Activated CD4-positive, alpha-beta T cell treated with anti-CD3 and anti-CD28 coated beads, Interleukin-2, Interleukin-4, amounts not matched to agents 100 ng/mL and 50 ng/mL, durations not matched to agents 16 hours and 8 hours (primary cell): ENCODE measurements around the gene UBAP1L.
"Not testable (repeated sequence)": the region's sequence is repeated elsewhere in the genome, so short reads cannot be mapped to it uniquely, and the experiment has no call there.

Experiments used
- DNase-seq: peaks from one replicate; pipeline ENCODE4 v3.0.0-alpha.2; 2020; ENCODE audit warnings: low spot score

The UBAP1L gene

DNA sequence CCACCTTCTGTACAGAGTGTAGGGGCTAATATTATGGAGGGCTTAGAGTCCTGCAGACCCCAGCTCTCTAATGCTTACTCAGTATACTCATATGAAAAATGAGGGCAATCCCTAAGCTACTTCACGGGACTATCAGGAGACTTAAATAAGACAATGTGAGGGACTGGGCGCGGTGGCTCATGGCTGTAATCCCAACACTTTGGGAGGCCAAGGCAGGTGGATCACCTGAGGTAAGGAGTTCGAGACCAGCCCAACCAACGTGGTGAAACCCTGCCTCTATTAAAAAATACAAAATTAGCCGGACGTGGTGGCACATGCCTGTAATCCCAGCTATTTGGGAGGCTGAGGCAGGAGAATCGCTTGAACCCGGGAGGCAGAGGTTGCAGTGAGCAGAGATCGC lies 15.2 kb downstream of the UBAP1L start:
- not testable (repeated sequence) for DNase-seq

DNA sequence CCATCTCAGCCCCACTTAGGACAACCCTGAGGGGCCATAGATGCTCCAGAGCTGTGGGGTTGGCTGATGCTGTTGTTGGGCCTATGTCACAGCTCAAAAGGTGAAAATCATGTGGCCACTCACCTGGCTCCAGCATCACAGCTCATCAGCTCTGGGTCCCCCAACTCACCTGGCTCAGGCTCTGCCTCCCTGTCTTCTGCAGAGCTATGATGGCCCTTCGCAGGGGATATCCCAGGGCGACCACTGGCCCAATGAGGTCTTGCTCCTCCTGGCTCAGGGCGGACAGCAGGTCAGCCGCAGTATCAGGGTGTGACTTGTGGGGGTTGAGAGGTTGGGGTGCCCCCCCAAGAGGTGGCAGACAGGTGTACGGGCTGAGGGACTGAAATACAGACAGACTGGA lies 15.7 kb downstream of the UBAP1L start:
- DNase-seq, result no peak

DNA sequence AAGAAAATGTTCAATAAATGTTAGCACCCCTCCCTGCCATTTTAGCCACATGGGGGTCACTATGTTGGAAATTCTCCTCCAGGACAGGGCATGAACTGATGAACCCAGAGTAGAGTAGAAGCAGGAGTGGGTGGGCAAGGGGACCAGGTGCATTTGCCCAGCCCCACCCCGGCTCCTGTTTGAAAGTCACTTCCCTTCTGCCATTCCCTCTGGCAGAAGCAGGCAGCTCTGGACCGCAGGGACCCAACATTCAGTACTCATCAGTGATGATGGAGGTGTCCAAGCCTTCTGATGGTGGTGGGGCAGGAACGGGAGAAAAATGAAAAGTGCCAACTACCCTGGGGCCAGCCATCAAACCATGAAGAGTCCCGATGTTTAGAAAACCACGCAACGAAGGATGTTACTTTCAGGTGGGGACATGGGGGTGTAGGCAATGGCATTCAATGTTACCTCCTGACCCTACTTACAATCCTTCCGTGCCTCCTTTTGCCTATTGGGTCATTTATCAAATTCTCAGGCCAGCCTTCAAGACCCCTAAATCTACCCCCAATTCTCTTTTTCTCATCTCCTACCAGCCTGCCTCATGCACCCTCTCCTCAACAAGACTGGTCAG lies 17.2 kb downstream of the UBAP1L start:
- DNase-seq, result no peak

GRCh38 chr15:65096481-65097385 lies 18.3 kb downstream of the UBAP1L start:
- no peak for DNase-seq

DNA sequence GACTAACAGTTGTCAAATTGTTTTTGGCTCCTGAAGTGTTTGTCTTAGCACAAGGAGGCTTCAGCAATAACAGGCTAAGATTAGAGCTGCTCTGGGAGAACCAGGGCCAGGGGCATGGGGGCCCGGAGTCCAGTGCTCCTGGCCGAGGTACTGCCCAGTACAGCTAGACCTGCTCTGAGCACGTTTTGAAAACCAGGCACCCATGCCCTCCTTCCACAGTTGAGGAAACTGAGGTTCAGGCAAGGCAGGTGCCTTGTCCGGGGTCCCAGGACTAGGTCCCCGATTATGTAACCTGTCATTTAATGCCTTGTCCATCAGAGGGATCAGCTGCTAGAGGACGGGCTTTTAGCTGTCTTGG lies 19.3 kb downstream of the UBAP1L start:
- no peak for DNase-seq

DNA sequence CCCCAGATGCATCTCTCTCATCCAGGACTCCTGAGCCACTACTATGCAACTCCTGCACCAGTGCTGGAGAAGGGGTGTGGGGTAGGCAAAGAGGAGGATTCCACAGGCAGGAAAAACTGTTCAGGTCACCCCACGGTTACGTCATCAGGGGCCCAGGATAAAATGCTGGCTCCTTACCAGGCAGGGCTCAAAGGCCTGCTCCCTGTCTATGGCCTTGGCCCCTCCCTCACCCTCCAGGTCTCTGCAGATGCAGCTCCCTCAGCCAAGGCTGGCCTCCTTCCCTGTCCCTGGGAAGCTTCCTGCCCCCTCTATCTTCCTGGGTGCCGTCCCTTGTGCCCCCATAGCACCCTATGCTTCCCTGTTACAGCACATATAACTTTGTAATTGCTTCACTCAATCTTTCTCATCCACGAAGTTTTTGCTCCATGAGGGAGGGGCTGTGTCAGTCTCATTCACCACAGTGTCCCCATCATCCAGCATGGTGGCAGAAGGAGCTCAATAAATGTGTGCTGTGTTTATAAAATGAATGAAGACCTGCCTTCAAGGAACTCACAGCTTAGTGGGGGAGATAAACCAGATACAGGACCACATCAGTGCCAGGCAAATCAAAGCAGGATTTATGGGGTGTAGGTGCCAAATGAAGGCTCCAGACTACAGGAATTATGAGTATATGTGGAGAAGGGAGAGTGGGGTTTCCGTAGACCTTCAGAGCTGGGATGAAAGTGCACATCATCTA lies 19.8 kb downstream of the UBAP1L start:
- no peak for DNase-seq

GRCh38 chr15:65094294-65094995 lies 20.6 kb downstream of the UBAP1L start:
- DNase-seq, result no peak

GRCh38 chr15:65093793-65094170 lies 21.2 kb downstream of the UBAP1L start:
- not testable (repeated sequence) for DNase-seq

DNA sequence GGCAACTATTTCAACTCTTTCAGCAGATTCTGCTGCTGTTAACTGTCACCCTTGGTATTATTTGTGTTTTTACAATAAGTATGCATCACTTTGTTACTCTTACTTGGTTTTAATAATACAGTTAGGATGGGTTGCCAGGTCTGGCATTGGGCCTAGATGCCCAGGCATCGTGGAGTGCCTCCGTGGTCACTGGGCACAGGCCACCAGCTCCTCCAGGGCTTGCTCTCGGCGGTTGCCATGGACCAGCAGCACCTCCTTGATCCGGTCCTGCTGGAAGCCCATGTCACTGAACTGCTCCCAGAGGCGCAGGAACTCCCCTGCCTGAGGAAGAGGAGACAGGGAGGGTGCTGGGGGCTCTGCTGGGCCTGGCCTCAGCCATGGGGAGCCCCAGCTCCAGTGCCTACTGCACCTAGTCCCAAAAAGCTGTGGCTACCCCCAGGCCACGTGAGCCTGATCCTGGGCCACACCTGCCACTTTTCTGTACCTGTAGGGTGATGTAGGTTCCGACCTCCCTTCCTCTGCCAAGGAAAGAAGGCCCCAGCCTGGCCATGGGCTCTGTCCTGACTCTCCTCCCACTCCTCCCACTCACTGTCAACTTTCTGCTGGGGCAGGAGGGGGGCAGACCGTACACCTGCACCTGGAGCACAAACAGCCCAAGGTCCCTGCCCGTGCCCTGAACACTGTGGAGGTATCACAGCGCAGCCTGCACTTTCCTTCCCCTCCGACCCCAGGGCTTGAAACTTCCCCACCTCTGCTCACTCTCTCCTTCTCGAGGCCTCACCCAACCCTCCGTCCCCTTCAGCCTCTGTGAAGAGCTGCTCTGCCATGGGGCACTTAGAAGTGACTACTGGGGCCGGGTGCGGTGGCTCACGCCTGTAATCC lies 21.8 kb downstream of the UBAP1L start:
- no peak for DNase-seq

DNA sequence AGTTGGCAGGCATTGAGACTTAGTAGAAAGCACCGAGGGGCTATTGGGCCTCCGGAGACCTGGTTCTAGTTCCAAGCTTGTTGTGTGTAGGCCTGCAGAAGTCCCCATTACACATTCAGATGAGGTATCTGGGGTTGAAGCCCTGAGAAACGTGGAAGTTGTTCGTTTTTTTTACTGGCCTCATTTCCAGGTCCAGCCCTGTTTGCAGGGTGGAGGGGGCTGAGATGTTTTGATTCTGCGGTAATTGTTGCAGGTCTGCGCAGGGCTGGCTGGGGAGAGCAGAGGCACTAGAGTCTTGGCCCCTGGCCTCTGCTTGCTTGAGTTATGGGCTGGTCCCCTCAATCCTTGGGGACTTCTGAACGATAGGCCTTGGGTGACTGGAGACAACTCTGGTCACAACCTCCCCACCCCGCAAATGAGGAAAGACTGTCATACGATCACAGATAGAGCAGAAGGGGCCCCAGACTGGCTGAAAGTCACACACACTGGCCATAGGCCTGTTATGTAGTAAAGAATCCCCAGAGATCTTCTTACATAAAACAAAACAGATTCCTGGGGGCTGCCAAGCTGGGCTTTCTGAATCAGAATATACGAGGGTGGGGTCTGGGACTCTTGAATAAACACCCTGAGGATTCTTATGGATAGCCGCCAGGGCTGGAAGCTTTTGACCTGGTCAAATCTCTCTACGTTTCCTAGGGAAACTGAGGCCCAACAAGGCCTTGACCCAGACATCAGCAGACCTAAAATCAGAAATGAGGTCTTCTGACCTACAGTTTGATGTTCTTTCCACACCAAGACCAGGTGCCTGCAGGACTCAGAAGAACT lies 22.8 kb downstream of the UBAP1L start:
- no peak for DNase-seq

- DNase-seq, result no peak
Observed at GRCh38 chr15:65089206-65089824, 25.7 kb downstream of the UBAP1L start.

DNA sequence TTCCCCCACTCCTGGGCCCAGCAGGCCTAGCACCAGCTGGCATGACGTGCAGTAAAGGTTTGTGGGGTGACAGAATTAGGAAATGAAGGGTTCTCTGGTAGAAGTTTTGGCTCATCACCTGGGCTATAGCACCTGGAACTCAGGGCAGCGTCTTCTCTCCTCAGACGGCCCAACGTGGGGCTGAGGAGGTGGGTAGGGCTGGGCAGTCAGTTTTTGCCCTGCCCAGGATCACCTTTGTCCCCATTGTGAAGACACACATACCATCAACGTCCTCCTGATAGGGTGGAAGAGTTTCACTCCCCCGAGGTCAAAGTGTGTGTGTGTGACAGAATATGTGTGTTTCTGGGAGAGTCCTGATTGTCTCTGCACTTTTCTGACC lies 26.4 kb downstream of the UBAP1L start:
- DNase-seq, result no peak

DNA sequence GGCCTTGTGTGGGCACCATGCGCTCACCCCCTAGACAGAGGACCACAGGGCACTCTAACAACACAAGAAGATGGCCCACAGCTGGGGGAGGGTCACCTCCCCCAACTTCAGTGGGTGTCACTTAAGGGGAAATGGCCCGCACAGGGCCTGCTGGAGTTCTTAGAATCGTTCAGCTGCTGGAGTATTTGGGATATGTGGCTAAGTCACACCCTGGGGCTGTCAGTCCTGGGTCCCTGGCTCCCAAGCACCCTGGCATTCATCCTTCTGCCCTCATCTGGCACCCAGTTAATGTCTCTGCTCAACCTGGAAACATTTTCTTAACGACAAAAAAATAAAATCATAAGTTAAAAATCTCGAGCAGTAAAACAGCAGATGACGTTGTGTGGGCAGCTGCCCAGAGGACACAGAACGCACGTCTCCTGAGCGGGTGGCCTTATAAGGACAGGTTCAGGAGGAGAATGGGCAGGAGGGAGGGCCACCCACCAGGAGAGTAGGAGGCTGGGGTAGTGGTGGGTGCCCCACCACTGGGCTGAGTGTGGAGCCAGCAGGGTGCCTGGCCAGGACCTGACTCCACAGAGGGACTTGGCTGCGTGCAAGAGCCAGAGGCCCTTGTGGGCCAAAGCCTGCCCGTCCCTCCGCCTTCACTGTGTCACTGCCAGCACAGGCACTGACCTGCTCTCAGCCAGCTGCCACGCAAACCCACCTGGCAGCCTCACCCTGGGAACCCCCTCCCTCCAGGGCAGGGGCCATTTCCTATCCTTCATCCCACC lies 26.9 kb downstream of the UBAP1L start:
- no peak for DNase-seq

DNA sequence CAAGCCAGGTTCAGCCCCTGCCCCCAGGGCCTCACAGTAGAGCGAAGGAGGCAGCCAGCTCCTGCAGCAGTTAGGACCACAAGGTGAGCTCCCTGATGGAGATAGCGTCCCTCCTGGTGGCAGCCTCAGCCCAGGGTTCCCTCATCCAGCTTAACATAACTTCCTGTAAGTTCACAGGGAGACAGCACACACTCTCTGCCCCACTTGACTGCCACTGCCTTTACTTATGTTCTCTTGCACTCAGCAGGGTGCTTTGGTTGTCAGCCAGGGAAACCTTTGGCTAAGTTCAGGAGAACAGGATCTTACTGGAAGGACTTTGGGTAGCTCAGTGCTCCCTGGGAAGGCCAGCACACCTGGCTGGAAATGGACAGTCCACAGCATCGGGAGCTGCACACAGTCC lies 27.6 kb downstream of the UBAP1L start:
- DNase-seq, result no peak

DNA sequence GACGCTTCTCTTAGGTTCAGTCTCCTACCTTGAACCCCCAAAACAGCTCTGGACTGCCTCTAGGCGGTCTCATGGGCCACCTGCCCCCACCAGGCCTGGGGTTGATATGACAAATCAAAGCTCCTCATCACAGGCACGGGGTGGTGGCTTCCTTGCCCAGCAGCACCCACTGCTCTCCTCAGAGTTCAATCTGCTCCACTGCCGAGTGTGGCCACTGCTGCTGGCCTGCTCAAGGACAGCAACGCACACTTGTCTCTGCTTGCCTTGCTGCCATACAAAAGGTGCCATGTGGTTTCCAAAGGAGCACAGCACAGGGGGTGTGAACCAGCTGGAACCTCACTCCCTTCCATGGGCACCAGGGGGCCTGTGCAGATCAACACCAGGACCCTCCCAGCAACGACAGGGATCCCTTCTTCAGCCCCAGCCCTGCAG lies 28.3 kb downstream of the UBAP1L start:
- no peak for DNase-seq

DNA sequence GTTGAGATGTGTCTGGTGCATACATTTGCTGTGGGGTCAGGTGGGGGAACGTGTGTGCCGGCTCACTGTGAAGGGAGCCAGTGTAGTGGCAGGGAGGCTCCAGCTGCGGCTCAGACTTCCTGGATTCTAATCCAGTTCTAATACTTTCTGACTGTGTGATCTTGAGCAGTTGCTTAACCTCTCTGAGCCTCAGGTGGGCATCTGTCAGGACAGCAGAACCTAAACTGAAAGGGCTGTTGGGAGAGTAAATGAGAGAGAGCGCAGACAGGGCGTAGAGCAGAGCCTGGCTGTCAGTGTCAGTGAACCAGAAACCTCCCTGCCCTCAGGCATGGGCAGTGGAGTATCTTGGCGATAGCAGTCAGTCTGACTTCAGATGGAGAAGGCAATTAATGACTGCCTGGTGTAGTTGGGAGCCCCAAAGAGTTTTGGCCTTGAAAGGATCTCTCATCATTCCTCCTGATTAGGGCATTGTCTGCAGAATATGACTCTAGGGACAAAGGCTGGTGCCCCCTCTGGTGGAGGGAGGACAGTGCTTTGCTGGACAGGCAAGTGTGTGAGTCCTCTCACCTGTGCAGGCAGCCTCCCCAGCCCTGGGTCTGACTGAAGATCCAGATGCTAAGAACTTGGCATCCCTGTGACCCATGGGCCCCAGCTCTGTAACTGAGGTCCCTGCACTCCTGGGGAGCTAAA lies 28.9 kb downstream of the UBAP1L start:
- no peak for DNase-seq

DNA sequence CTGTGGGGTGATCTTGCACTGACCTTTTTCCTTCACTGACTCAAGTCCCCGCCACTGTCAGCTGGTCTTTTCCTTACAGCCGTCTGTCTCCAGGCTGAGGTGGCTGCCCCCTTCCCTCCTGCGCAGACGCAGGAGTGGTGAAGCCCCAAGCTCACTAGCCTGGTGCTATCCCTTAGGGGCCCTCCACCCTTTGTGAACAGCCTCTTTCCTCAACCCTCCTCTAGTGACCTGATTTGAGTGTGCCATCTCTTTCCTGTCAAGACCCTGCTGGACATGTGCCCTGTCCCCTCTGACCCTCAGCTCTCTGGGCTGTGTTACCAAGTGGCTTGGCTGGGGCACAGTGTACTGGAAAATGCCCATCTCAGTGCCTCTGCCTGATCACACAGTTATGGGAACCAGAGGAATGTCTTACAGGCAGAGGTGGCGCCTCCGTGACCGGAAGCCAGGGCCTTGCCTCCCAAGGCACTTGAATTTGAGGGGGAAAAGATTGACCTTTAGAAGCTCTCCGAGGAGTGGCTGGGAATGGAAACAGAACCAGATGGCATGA lies 29.7 kb downstream of the UBAP1L start:
- no peak for DNase-seq

- DNase-seq, result no peak
Observed at GRCh38 chr15:65084500-65085206, 30.3 kb downstream of the UBAP1L start.
